Measurements from ENCODE around the gene CELF5. TPM values are rescaled to one million over a fixed set of nuclear protein-coding genes. Genes with fewer than 3 reads are reported as not detected.
"Not testable (repeated sequence)": the region's sequence is repeated elsewhere in the genome, so short reads cannot be mapped to it uniquely, and the experiment has no call there.

CELF5 gene
- total RNA-seq, 2 experiments from 2014 or later = 0.20 to 0.56 TPM

DNA sequence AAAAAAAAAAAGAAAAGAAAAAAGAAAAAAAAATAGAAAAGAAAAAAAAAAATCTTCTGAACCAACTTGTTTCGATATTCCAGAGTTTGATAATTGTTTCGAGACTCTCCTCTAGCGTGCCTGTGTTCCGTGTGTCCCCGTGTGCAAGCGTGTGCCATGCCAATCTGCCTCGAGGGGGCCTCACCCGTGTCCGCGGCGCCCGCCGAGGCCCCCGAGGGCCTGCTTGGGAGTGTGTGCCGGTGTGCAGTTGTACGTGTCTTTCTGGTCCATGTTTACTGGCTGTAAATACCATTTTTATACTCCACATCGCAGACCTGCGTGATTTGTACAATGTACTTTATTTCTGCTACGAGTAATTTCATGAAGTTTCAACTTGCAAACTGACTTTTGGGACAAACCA, 72.0 kb downstream of the CELF5 start:
- no peaks in the 10 kb centered on the region for H3K4me1 Mint-ChIP-seq (ENCODE audit: low read depth)

DNA sequence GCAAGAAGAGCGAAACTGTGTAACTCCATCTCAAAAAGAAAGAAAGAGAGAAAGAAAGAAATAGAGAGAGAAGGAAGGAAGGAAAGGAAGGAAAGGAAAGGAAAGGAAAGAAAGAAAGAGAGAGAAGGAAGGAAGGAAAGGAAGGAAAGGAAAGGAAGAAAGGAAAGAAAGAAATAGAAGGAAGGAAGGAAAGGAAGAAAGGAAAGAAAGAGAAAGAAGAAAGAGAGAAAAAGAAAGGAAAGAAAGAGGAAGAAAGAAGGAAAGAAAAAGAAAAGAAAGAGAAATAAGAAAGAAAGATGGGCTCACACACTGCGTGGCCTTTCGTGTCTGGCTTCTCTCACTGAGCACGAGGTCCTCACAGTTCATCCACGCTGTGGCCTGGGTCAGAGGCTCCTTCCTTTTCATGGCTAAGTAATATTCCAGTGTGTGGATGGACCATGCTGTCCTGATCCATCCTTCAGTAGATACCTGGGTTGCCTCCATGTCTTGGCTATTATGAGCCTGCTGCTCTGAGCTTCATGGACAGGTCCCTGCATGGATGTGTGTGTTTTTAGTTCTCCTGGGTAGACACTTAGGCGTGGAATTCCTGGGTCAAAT, 74.5 kb downstream of the CELF5 start:
- Mint-ChIP-seq H3K4me3 (no peak overlapping the region), H3K27ac (no peak overlapping the region), H3K36me3 (ENCODE audit: low read depth) (no peaks in the 10 kb centered on the region), H3K9me3 (peaks cover 4% of the 10 kb centered on the region), H3K27me3 (peaks cover 15% of the 10 kb centered on the region), H3K4me1 (ENCODE audit: low read depth) (no peaks in the 10 kb centered on the region)
- intact Hi-C loops (cut with micrococcal nuclease) = no loop called here
- no peak for DNase-seq
- ATAC-seq = no peak
- ChIA-PET POLR2A (no interaction called here), CTCF (interaction anchor here (1.4 kb wide), 1 partner anchor 186 kb away, joined by 3 read pairs; no protein-coding TSS in a partner anchor)
- no peak for TF ChIP-seq CTCF (IDR thresholded peaks at IDR 0.05)

More for the DNA sequence above, 72.0 kb downstream of the CELF5 start:
- no peak for TF ChIP-seq CTCF (IDR thresholded peaks at IDR 0.05)
- H3K27ac Mint-ChIP-seq = no peak overlapping the region
- ChIA-PET POLR2A (no interaction called here), CTCF (no interaction called here)
- ATAC-seq = no peak
- H3K4me3 Mint-ChIP-seq = no peak overlapping the region
- H3K36me3 Mint-ChIP-seq (ENCODE audit: low read depth) = no peaks in the 10 kb centered on the region
- H3K27me3 Mint-ChIP-seq = peaks cover 6% of the 10 kb centered on the region
- DNase-seq = no peak
- no peaks in the 10 kb centered on the region for H3K9me3 Mint-ChIP-seq
- intact Hi-C loops (cut with micrococcal nuclease) = no loop called here

- H3K27me3 Mint-ChIP-seq = peaks cover 15% of the 10 kb centered on the region
- H3K4me1 Mint-ChIP-seq (ENCODE audit: low read depth); DNase-seq; intact Hi-C loops (cut with micrococcal nuclease); H3K4me3 Mint-ChIP-seq; H3K27ac Mint-ChIP-seq; H3K9me3 Mint-ChIP-seq; POLR2A ChIA-PET; H3K36me3 Mint-ChIP-seq (ENCODE audit: low read depth); ATAC-seq: not testable (repeated sequence)
- CTCF ChIA-PET = interaction anchor here (0.7 to 1.4 kb wide), 2 partner anchors 25 to 185 kb away, joined by 3 to 4 read pairs; no protein-coding TSS in a partner anchor
These were observed 76.1 kb downstream of the CELF5 start for GRCh38 chr19:3300566-3300965.

DNA sequence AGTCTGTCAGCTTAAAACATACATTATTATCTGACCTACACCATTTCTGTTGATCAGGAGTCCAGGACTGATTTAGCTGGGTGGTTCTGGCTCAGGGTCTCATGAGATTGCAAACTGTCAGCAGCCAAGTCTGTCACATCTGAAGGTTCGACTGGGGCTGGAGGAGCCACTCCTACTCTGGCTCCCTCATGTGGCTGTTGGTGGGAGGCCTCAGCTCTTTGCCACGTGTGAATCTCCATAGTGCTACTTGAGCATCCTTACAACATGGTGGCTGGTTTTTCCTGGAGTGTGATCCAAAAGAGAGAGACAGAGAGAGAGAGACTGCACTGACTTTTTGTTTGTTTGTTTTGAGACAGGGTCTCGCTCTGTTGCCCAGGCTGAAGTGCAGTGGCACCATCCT, 78.3 kb downstream of the CELF5 start:
- ChIA-PET POLR2A (no interaction called here), CTCF (interaction anchor here (1.0 to 4.9 kb wide), 9 partner anchors 11 to 183 kb away, joined by 3 to 42 read pairs (median 4); partner anchors contain the start of gene CELF5)
- ATAC-seq (no peak), DNase-seq (peak; percentile 23)
- no peaks in the 10 kb centered on the region for H3K4me1 Mint-ChIP-seq (ENCODE audit: low read depth)
- intact Hi-C loops (cut with micrococcal nuclease) = no loop called here
- peaks cover 17% of the 10 kb centered on the region for H3K27me3 Mint-ChIP-seq
- H3K36me3 Mint-ChIP-seq (ENCODE audit: low read depth) = no peaks in the 10 kb centered on the region
- no peak overlapping the region for H3K27ac Mint-ChIP-seq
- TF ChIP-seq CTCF (IDR thresholded peaks at IDR 0.05) = no peak
- peaks cover 4% of the 10 kb centered on the region for H3K9me3 Mint-ChIP-seq
- H3K4me3 Mint-ChIP-seq = no peak overlapping the region

- TF ChIP-seq CTCF (IDR thresholded peaks at IDR 0.05) = peak; percentile 87
- Mint-ChIP-seq H3K4me3 (no peak overlapping the region), H3K4me1 (ENCODE audit: low read depth) (no peaks in the 10 kb centered on the region), H3K9me3 (peaks cover 4% of the 10 kb centered on the region), H3K27me3 (peaks cover 21% of the 10 kb centered on the region), H3K36me3 (ENCODE audit: low read depth) (no peaks in the 10 kb centered on the region), H3K27ac (no peak overlapping the region)
- peak; percentile 86 for DNase-seq
- intact Hi-C loops (cut with micrococcal nuclease) = no loop called here
- ChIA-PET CTCF (interaction anchor here (0.5 to 4.9 kb wide), 49 partner anchors 9 to 1987 kb away, joined by 3 to 42 read pairs (median 4); partner anchors contain the start of genes SMIM24 and SMIM44), POLR2A (interaction anchor here (1.1 kb wide), 1 partner anchor 135 kb away, joined by 3 read pairs; no protein-coding TSS in a partner anchor)
- ATAC-seq = peak; percentile 72
These were observed 80.5 kb downstream of the CELF5 start for GRCh38 chr19:3304871-3305423.
